ACHN (cell line): ENCODE results near the gene ENOX1.
"Not testable (repeated sequence)": the region's sequence is repeated elsewhere in the genome, so short reads cannot be mapped to it uniquely, and the experiment has no call there.

Experiments used
- DNase-seq: peaks from one replicate; pipeline ENCODE4 v3.0.0-alpha.2; 2015
- in situ Hi-C: cut with HindIII; loops from 2 replicates; pipeline ENCODE4 v1.10.0; 2017; ENCODE audit warnings: low sequenced_read_pairs, low pct_ligation_motif_present, low pct_unique_long_range_greater_than_20kb

The ENOX1 gene

DNA sequence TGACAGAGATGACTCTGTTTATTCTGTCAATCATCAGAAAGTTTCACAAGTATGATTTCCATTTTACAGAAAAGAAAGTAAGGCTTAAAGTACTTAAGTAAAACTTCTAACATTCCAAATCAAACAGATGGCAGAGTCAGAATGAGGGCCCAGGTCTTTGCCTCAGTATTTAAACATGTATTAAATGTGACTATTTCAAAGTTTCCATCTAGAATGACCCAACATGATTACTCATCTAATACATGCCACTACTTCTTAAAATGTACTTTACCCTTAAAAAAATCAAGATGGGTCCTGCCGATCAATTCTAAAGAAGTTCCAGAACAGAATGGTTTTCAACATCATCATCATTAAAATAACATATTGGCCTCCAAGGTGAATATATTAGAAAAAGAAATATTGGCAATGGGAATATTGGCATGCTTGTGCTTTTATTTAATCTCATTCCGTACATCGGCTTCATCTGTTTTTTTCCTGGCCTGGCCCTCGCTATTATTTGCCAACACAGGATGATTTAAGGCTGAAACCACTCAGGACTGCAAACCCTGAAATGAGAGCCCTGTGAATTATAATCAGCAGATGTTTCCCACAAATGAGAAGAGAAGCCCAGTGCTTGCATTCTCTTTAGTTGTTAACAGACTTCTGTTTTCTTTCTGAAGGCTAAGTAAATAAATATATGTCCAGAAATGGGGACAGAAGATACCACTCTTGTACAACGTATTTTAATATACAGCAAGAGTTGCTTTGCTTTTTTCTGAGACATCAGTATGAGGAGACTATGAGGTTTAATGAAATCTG, 423.4 kb downstream of the ENOX1 start:
- DNase-seq = no peak
- in situ Hi-C loops = no loop called here

- in situ Hi-C loops = no loop called here
- no peak for DNase-seq
These were observed 424.2 kb downstream of the ENOX1 start for GRCh38 chr13:43362556-43362955.

DNA sequence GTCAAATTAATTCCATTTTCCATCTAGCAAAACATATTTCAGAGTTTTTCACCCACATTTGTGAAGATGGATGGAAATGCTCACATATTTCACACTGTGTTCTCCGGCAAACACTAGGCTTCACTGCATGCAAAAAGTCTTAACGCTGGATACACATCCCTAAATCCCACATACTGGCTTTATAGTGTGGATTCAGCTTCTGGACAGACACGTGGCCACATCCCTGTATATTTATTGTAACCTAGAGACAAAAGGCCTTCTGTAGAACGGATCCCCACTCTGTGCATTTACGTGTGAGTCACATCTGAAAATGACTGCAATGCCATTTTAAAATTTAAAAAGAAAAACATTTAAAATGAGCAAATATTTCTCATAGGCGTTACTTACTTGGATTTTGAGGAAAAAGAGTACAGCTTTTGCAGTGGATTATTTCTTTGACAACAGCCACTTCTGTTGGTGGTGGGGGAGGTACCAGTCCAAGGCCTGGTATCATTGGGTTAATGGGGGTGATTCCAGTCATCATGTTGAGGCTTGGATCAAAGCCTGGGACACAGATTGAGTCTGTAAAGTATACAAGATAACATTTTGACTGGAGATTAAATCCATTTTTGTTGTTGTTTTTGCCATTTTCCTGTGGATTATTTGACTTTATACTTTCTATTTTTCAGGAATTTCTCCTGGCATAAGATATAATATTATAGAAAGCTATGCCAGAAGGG, 425.7 kb downstream of the ENOX1 start:
- no peak for DNase-seq
- in situ Hi-C loops = no loop called here

DNA sequence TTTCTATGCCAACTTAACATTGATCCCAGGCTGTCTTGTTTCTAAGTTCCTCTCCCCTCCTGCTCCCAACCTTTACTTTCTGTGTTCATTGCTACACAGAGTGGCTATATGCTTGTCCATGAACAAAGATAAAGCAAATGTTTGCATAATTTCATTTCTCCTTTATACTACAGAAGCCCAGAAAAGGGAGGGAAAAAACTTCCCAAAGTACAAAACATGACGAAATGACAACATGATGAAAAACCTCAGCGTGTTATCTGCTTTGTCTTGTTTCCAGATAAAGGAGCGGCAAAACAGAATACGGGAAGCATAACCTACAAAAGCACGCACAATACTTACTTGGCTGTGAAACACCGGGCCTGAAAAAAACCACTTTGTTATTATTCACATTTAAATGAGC, 426.6 kb downstream of the ENOX1 start:
- no peak for DNase-seq
- in situ Hi-C loops = no loop called here

DNA sequence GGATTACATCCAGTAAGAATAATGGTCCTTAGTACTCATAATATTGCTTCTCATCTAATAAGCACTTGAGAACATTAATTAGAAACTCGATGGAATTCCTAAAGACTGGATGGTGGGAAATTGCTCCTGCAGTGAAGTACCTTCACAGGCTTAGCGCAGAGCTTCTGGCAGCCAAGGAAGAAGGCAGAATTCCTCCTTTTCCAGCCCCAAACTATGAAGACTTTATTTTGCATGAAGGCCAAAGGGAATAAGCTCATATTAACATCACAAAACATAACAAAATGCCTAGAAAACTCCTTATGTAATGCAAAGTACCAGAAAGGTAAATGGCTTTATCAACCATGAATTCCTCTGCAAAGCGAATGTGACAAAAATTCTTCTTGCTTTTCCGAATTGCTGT, 427.2 kb downstream of the ENOX1 start:
- in situ Hi-C loops = no loop called here
- no peak for DNase-seq

- no peak for DNase-seq
These were observed 429.2 kb downstream of the ENOX1 start for GRCh38 chr13:43357564-43357963.

GRCh38 chr13:43356567-43356966, 430.2 kb downstream of the ENOX1 start:
- in situ Hi-C loops = no loop called here
- no peak for DNase-seq

More at GRCh38 chr13:43357564-43357963, 429.2 kb downstream of the ENOX1 start:
- in situ Hi-C loops = no loop called here

DNA sequence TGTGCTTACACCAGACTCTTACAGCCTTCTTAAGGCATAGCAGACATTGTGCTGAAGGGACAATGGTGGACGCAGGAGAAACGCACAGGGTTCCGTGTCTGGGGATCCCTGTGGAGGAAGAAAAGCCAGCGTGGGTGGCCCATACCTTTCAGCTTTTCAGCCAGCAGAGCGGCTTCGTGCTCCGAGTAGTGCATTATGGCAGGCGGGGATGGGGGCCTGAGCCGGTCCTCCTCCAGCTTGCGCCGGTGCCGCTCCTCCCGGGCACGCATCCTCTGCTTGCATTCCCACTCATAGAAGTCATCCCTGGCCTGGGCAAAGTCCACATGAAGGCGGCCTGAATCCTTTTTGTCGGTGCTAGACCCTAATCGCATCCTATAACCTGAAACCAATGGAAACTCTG, 431.0 kb downstream of the ENOX1 start:
- in situ Hi-C loops = no loop called here
- DNase-seq = no peak

DNA sequence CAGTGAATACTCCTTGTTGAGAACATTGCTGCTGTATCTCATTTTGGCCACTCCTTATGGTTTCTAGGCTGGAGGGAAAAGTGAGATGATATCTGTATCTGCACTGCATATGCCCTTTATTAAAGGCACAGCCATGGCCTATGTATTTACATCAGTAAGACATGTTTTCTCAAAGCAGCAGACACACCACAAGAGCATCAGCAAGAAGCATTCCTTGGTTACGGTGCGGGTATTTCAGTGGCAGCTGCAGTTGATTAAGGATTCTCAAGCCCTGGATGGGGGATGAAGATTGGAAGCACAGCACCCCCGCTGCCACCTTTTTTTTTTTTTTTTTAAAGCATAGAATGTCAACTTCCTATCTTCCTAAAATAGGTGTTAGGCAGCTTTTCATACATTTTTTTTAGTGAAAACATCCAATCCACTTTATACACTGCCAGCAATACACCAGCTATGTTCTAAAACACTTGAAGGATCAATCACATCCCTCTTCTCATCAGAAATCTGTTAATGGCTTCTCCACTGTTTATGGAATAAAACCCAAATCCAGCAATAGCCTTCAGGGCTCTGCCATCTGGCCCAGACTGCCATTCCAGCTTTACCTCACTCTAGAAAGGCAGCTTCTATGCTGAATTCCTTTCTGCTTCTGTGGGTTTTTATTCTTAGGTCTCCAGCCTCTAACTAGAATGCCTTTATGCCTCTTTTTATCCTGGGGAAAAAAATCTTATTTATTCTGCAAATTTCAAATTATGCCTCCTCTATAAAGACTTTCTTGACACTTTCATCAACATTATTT, 432.4 kb downstream of the ENOX1 start:
- no peak for DNase-seq
- in situ Hi-C loops = no loop called here

DNA sequence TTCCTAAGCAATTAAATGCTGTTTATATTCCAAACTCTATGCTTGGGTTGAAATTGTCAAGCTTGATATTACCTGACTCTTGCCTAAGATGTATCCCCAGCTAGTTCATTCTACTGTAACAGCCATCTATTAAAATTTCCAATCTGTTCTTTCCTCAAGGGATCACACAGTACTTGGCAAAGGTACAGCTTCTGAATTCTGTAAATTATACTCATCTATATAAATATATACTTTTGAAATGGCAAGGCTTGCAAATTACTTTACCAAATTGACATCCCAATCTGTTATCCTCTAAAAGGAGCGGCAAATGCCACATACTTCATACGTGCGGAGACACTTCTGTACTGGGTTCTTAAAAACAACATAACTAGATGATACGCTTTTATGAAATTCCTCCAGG, 433.1 kb downstream of the ENOX1 start:
- in situ Hi-C loops = no loop called here

GRCh38 chr13:43351612-43352011, 435.2 kb downstream of the ENOX1 start:
- DNase-seq, in situ Hi-C loops: not testable (repeated sequence)

More for the DNA sequence above, 433.1 kb downstream of the ENOX1 start:
- no peak for DNase-seq

DNA sequence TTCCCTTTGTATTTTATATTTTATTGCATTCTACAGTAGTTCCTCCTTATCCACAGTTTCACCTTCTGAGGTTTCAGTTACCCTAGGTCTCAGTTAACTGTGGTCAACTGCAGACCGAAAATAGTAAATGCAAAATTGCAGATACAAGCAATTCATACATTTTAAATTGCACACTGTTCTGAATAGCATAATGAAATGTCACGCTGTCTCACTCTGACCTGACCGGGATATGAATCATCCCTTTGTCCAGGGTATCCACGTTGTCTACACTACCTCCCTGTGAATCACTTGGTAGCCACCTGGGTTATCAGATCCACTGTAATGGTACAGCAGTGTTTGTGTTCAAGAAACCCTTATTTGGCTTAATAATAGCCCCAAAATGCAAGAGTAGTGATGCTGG, 438.4 kb downstream of the ENOX1 start:
- in situ Hi-C loops = no loop called here
- DNase-seq = no peak

- in situ Hi-C loops = no loop called here
- DNase-seq = no peak
These were observed 438.9 kb downstream of the ENOX1 start for GRCh38 chr13:43347877-43348276.

- in situ Hi-C loops = no loop called here
- DNase-seq = no peak
These were observed 440.3 kb downstream of the ENOX1 start for GRCh38 chr13:43346427-43346826.

DNA sequence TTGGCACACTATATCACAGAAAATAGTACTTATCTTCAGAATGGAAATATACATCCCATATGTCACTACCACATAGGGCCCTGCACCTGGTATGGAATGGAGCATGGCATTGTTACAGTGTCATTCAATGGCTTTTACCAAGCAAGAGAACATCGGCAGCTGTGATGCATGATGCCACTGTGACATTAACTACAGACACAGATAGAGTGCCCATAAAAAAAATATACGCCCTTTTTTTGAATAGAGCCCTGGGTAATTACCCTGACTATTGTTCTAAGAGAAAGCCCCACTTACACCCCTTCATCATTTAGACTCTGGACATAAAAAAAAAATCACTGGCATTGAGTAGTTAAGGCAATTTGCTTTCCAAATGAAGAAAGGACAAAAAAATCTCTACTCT, 443.1 kb downstream of the ENOX1 start:
- DNase-seq = no peak

GRCh38 chr13:43339805-43340550, 446.8 kb downstream of the ENOX1 start:
- no peak for DNase-seq
- in situ Hi-C loops = no loop called here

More for the DNA sequence above, 443.1 kb downstream of the ENOX1 start:
- in situ Hi-C loops = no loop called here

GRCh38 chr13:43339145-43339804, 447.5 kb downstream of the ENOX1 start:
- no peak for DNase-seq
- in situ Hi-C loops = no loop called here

DNA sequence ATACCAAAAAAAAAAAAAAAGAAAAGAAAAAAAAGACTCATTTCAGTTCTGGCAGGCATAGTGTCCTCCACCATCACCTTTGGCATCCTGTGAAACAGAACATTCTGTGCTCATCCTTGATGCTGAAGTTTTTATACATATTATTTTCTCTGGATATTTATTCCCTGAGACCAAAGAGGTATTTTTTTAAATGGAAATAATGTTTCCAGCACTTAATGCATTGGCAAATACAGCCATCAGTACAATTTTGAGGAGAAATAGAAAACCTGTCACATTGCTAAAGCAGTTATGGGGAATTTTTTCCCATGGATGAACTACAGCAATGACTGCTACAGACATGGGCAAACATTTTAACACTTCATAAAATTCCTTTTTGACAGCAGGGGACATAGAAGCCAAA, 451.0 kb downstream of the ENOX1 start:
- DNase-seq = no peak
- in situ Hi-C loops = no loop called here
